ENCODE data around the gene FAM107A. TPM values are rescaled to one million over a fixed set of nuclear protein-coding genes. Genes with fewer than 3 reads are reported as not detected.

Gene FAM107A
- total RNA-seq, 1 experiment from 2014 or later: not detected

GRCh38 chr3:58594117-58594516 lies 16.9 kb upstream of the FAM107A start:
- no peak overlapping the region for H2AFZ ChIP-seq (ENCODE audit: low read depth, low read length, poor library complexity, severe bottlenecking)
- ATAC-seq (no peak), DNase-seq (ENCODE audit: low read depth, low spot score) (no peak)
- TF ChIP-seq CEBPB (IDR thresholded peaks at IDR 0.05; ENCODE audit: low read depth) (no peak), ZBTB33 (IDR thresholded peaks at IDR 0.05; ENCODE audit: extremely low read depth, insufficient replicate concordance, low read length) (no peak), CTCF (IDR thresholded peaks at IDR 0.05 in 2 of 3, conservative IDR thresholded peaks at IDR 0.05 in 1 of 3; ENCODE audit: borderline replicate concordance in 1 of 3, insufficient read depth in 1 of 3, low read depth in 2 of 3, low read length in 2 of 3) (no peak), POLR2A (IDR thresholded peaks at IDR 0.05; ENCODE audit: borderline replicate concordance, extremely low read depth, insufficient read depth, insufficient read length) (no peak), REST (IDR thresholded peaks at IDR 0.05; ENCODE audit: low read depth) (no peak), POLR2AphosphoS5 (IDR thresholded peaks at IDR 0.05; ENCODE audit: low read depth, low read length) (no peak), ZNF274 (IDR thresholded peaks at IDR 0.05; ENCODE audit: low read depth, low read length) (no peak), EGR1 (IDR thresholded peaks at IDR 0.05; ENCODE audit: low read depth) (no peak), SRF (IDR thresholded peaks at IDR 0.05; ENCODE audit: low read depth) (no peak), SP1 (IDR thresholded peaks at IDR 0.05; ENCODE audit: low read depth) (no peak), TCF7L2 (IDR thresholded peaks at IDR 0.05; ENCODE audit: borderline replicate concordance, extremely low read depth, insufficient read depth, insufficient read length) (no peak), EZH2 (IDR thresholded peaks at IDR 0.05) (no peak), ZFX (IDR thresholded peaks at IDR 0.05) (no peak), FOSL1 (IDR thresholded peaks at IDR 0.05; ENCODE audit: low read depth) (no peak), ATF3 (IDR thresholded peaks at IDR 0.05) (no peak), ELF1 (IDR thresholded peaks at IDR 0.05; ENCODE audit: borderline replicate concordance, low read depth) (no peak)
- no peaks in the 10 kb centered on the region for H4K20me1 ChIP-seq (ENCODE audit: insufficient read depth)
- H3K9ac ChIP-seq (ENCODE audit: low read length): no peak overlapping the region
- H3K9me3 ChIP-seq (ENCODE audit: control insufficient read depth in 1 of 2, insufficient read depth in 1 of 2, low read depth in 1 of 2, low read length in 2 of 2): no peaks in the 10 kb centered on the region
- CTCF ChIA-PET: no interaction called here
- H3K9me2 ChIP-seq (ENCODE audit: insufficient read depth): no peaks in the 10 kb centered on the region
- H3K27ac ChIP-seq (ENCODE audit: low read depth, low read length): no peak overlapping the region
- BruUV-seq (replicated peaks): no TSS peak
- intact Hi-C loops (cut with micrococcal nuclease): no loop called here
- no peaks in the 10 kb centered on the region for H3K4me1 ChIP-seq (ENCODE audit: control insufficient read depth in 1 of 2, insufficient read depth in 2 of 2, low read length in 2 of 2)
- POLR2A ChIA-PET: no interaction called here
- H3K36me3 ChIP-seq (ENCODE audit: control insufficient read depth in 1 of 2, insufficient read depth in 2 of 2, low read length in 2 of 2): no peaks in the 10 kb centered on the region
- no peak overlapping the region for H3K4me3 ChIP-seq (replicated peaks in 1 of 2; ENCODE audit: low read depth in 1 of 2, low read length in 2 of 2)
- no peaks in the 10 kb centered on the region for H3K79me2 ChIP-seq (ENCODE audit: insufficient read depth, low read length)
- H3K27me3 ChIP-seq (ENCODE audit: insufficient read depth, low read length): no peaks in the 10 kb centered on the region
- H3K4me2 ChIP-seq (ENCODE audit: low read length): no peak overlapping the region
- RAD21 ChIA-PET (ENCODE audit: low non-redundant PET in 1 of 2, low total read pairs in 2 of 2, uncharacterized antibody in 2 of 2, unreplicated experiment in 2 of 2): no interaction called here
